HG03460 (cell line): ENCODE data around the gene FOXA2.
"Not testable (repeated sequence)": the region's sequence is repeated elsewhere in the genome, so short reads cannot be mapped to it uniquely, and the experiment has no call there.

ENCODE experiments used
- ATAC-seq: cut with Tn5 transposase; IDR thresholded peaks from one replicate; pipeline ENCODE4 v1.9.1; 2021; ENCODE audit not compliant: unreplicated experiment

The FOXA2 gene

GRCh38 chr20:22569353-22569752, 15.0 kb downstream of the FOXA2 start:
- no peak for ATAC-seq

GRCh38 chr20:22568872-22569344, 15.5 kb downstream of the FOXA2 start:
- no peak for ATAC-seq

- no peak for ATAC-seq
These were observed 16.2 kb downstream of the FOXA2 start for GRCh38 chr20:22567944-22568871.

GRCh38 chr20:22566876-22567658, 17.3 kb downstream of the FOXA2 start:
- no peak for ATAC-seq

- no peak for ATAC-seq
These were observed 21.1 kb downstream of the FOXA2 start for GRCh38 chr20:22563062-22563965.

GRCh38 chr20:22562620-22563019, 21.8 kb downstream of the FOXA2 start:
- no peak for ATAC-seq

- no peak for ATAC-seq
These were observed 22.3 kb downstream of the FOXA2 start for GRCh38 chr20:22561965-22562577.

GRCh38 chr20:22560817-22561216, 23.6 kb downstream of the FOXA2 start:
- ATAC-seq = no peak

- no peak for ATAC-seq
These were observed 24.6 kb downstream of the FOXA2 start for GRCh38 chr20:22559711-22560318.

- ATAC-seq = no peak
These were observed 26.7 kb downstream of the FOXA2 start for GRCh38 chr20:22557403-22558276.

- ATAC-seq = no peak
These were observed 27.8 kb downstream of the FOXA2 start for GRCh38 chr20:22556565-22557056.

- no peak for ATAC-seq
These were observed 28.4 kb downstream of the FOXA2 start for GRCh38 chr20:22555791-22556564.

GRCh38 chr20:22554391-22554790, 30.0 kb downstream of the FOXA2 start:
- ATAC-seq = no peak

- ATAC-seq = not testable (repeated sequence)
These were observed 33.9 kb downstream of the FOXA2 start for GRCh38 chr20:22550514-22550913.

GRCh38 chr20:22548040-22548439, 36.3 kb downstream of the FOXA2 start:
- ATAC-seq = no peak

- ATAC-seq = no peak
These were observed 38.0 kb downstream of the FOXA2 start for GRCh38 chr20:22546344-22546743.

- no peak for ATAC-seq
These were observed 39.3 kb downstream of the FOXA2 start for GRCh38 chr20:22545045-22545444.

- ATAC-seq = no peak
These were observed 39.9 kb downstream of the FOXA2 start for GRCh38 chr20:22544462-22544861.
